NCI-H1417 treated with DMSO at 0.1 percent for 48 hours (cell line): ENCODE measurements around the gene MERTK.
"Not testable (repeated sequence)": the region's sequence is repeated elsewhere in the genome, so short reads cannot be mapped to it uniquely, and the experiment has no call there.

ENCODE experiments used
- DNase-seq: peaks from one replicate; lab custom pipeline; 2025; lab: John Stamatoyannopoulos, UW

The MERTK gene

GRCh38 chr2:112045446-112046014 lies 147.1 kb downstream of the MERTK start:
- no peak for DNase-seq

- DNase-seq = no peak
Measured at GRCh38 chr2:112046231-112046630, 147.8 kb downstream of the MERTK start.

- DNase-seq = no peak
Measured at GRCh38 chr2:112047537-112048235, 149.3 kb downstream of the MERTK start.

GRCh38 chr2:112048236-112048592 lies 149.8 kb downstream of the MERTK start:
- DNase-seq = no peak

- DNase-seq = no peak
Measured at GRCh38 chr2:112048887-112049286, 150.5 kb downstream of the MERTK start.

- DNase-seq = no peak
Measured at GRCh38 chr2:112050316-112050715, 151.9 kb downstream of the MERTK start.

- peak; percentile 57 for DNase-seq
Measured at GRCh38 chr2:112053917-112054846, 155.8 kb downstream of the MERTK start.

- DNase-seq = peak; percentile 90
Measured at GRCh38 chr2:112054847-112055729, 156.7 kb downstream of the MERTK start, which contains the start of gene TMEM87B. TSS of gene TMEM87B (plus strand) at chr2:112055269. CDS start at chr2:112055592, 323 bp downstream.

- DNase-seq = no peak
Measured at GRCh38 chr2:112055730-112056625, 157.6 kb downstream of the MERTK start.

GRCh38 chr2:112056626-112056987 lies 158.2 kb downstream of the MERTK start:
- no peak for DNase-seq

GRCh38 chr2:112059671-112060070 lies 161.3 kb downstream of the MERTK start:
- no peak for DNase-seq

- DNase-seq = no peak
Measured at GRCh38 chr2:112061299-112061698, 162.9 kb downstream of the MERTK start.

GRCh38 chr2:112061840-112062239 lies 163.4 kb downstream of the MERTK start:
- DNase-seq = no peak

GRCh38 chr2:112062894-112063293 lies 164.5 kb downstream of the MERTK start:
- no peak for DNase-seq

- no peak for DNase-seq
Measured at GRCh38 chr2:112065486-112065885, 167.1 kb downstream of the MERTK start.

- no peak for DNase-seq
Measured at GRCh38 chr2:112065966-112066365, 167.6 kb downstream of the MERTK start.

- DNase-seq = not testable (repeated sequence)
Measured at GRCh38 chr2:112069794-112070193, 171.4 kb downstream of the MERTK start.

- DNase-seq = no peak
Measured at GRCh38 chr2:112073875-112074274, 175.5 kb downstream of the MERTK start.

- no peak for DNase-seq
Measured at GRCh38 chr2:112074506-112074905, 176.1 kb downstream of the MERTK start.

GRCh38 chr2:112075490-112076260 lies 177.3 kb downstream of the MERTK start:
- DNase-seq = no peak
